Measurements from ENCODE around the gene PPP1R12B.

GRCh38 chr1:202367271-202367670 is 18.8 kb downstream of the PPP1R12B start:
- TF ChIP-seq CTCF (IDR thresholded peaks at IDR 0.05) (no peak), POLR2AphosphoS5 (IDR thresholded peaks at IDR 0.05) (no peak), POLR2A (IDR thresholded peaks at IDR 0.05) (no peak)

Measured in gastroesophageal sphincter (tissue), 3 donors.